ENCODE results near the gene ADCY10. TPM values are rescaled to one million over a fixed set of nuclear protein-coding genes. Genes with fewer than 3 reads are reported as not detected.

ADCY10 gene
- total RNA-seq, 1 experiment from 2014 or later: 0.46 TPM

GRCh38 chr1:167803358-167804207 is 110.4 kb downstream of the ADCY10 start:
- Histone ChIP-seq H3K27me3 (ENCODE audit: insufficient read depth, low read depth) (no peaks in the 10 kb centered on the region), H3K36me3 (ENCODE audit: low read depth) (0 out of 2 replicates have a peak, but pooled peaks cover 4% of the 10 kb centered on the region), H4K20me1 (ENCODE audit: insufficient read depth) (no peaks in the 10 kb centered on the region), H3K4me3 (no peak overlapping the region), H3K9me2 (ENCODE audit: insufficient read depth) (no peaks in the 10 kb centered on the region), H2AFZ (no peak overlapping the region), H3F3A (ENCODE audit: insufficient read depth, low read depth) (peaks cover 5% of the 10 kb centered on the region; the same call in 1 of the 2 replicates), H3K4me2 (peak overlapping the region; percentile 51), H3K79me2 (ENCODE audit: low read depth) (no peaks in the 10 kb centered on the region), H3K27ac (no peak overlapping the region), H3K9me3 (ENCODE audit: insufficient read depth, low read depth) (peaks cover 5% of the 10 kb centered on the region; the same call in 1 of the 2 replicates), H3K4me1 (replicated peaks; ENCODE audit: insufficient read depth) (no peaks in the 10 kb centered on the region)
- ChIA-PET POLR2A (ENCODE audit: unreplicated experiment) (no interaction called here), CTCF (interaction anchor here (0.7 to 0.8 kb wide), 2 partner anchors 14 to 87 kb away, joined by 7 to 13 read pairs; no protein-coding TSS in a partner anchor)
- no TSS peak for BruUV-seq (replicated peaks)
- TF ChIP-seq CTCF (conservative IDR thresholded peaks at IDR 0.05) (peak; percentile 94), EZH2 (IDR thresholded peaks at IDR 0.05; ENCODE audit: low read depth) (no peak)
- intact Hi-C loops (cut with micrococcal nuclease; ENCODE audit: unreplicated experiment): loop anchor here (1.0 to 5.0 kb wide), 3 partner anchors 17 to 201 kb away; no protein-coding TSS in a partner anchor
- peak; percentile 86 to 87 for DNase-seq

GRCh38 chr1:167802235-167802634 is 111.7 kb downstream of the ADCY10 start:
- H3K9me3 ChIP-seq (ENCODE audit: insufficient read depth, low read depth): peaks cover 5% of the 10 kb centered on the region; the same call in 1 of the 2 replicates
- peaks cover 12% of the 10 kb centered on the region for H3K4me1 ChIP-seq (replicated peaks; ENCODE audit: insufficient read depth)
- TF ChIP-seq CTCF (conservative IDR thresholded peaks at IDR 0.05): no peak
- TF ChIP-seq EZH2 (IDR thresholded peaks at IDR 0.05; ENCODE audit: low read depth): no peak
- H3K27me3 ChIP-seq (ENCODE audit: insufficient read depth, low read depth): no peaks in the 10 kb centered on the region
- H3K79me2 ChIP-seq (ENCODE audit: low read depth): no peaks in the 10 kb centered on the region
- H4K20me1 ChIP-seq (ENCODE audit: insufficient read depth): no peaks in the 10 kb centered on the region
- H3K27ac ChIP-seq: no peak overlapping the region
- H2AFZ ChIP-seq: no peak overlapping the region
- no peak overlapping the region for H3K4me2 ChIP-seq
- CTCF ChIA-PET: interaction anchor here (0.5 kb wide), 1 partner anchor 296 kb away, joined by 3 read pairs; no protein-coding TSS in a partner anchor
- BruUV-seq (replicated peaks): no TSS peak
- POLR2A ChIA-PET (ENCODE audit: unreplicated experiment): no interaction called here
- H3F3A ChIP-seq (ENCODE audit: insufficient read depth, low read depth): peaks cover 19% of the 10 kb centered on the region
- intact Hi-C loops (cut with micrococcal nuclease; ENCODE audit: unreplicated experiment): loop anchor here (2.0 to 5.0 kb wide), 2 partner anchors 19 to 200 kb away; no protein-coding TSS in a partner anchor
- no peak overlapping the region for H3K4me3 ChIP-seq
- DNase-seq: no peak
- 0 out of 2 replicates have a peak, but pooled peaks cover 4% of the 10 kb centered on the region for H3K36me3 ChIP-seq (ENCODE audit: low read depth)
- H3K9me2 ChIP-seq (ENCODE audit: insufficient read depth): no peaks in the 10 kb centered on the region

GRCh38 chr1:167800251-167800650 is 113.7 kb downstream of the ADCY10 start:
- CTCF ChIA-PET: no interaction called here
- H4K20me1 ChIP-seq (ENCODE audit: insufficient read depth): no peaks in the 10 kb centered on the region
- H3K9me3 ChIP-seq (ENCODE audit: insufficient read depth, low read depth): peaks cover 5% of the 10 kb centered on the region; the same call in 1 of the 2 replicates
- TF ChIP-seq EZH2 (IDR thresholded peaks at IDR 0.05; ENCODE audit: low read depth): no peak
- TF ChIP-seq CTCF (conservative IDR thresholded peaks at IDR 0.05): no peak
- intact Hi-C loops (cut with micrococcal nuclease; ENCODE audit: unreplicated experiment): loop anchor here (5.0 kb wide), 1 partner anchor 198 kb away; no protein-coding TSS in a partner anchor
- no peaks in the 10 kb centered on the region for H3K9me2 ChIP-seq (ENCODE audit: insufficient read depth)
- DNase-seq: no peak
- no peak overlapping the region for H2AFZ ChIP-seq
- POLR2A ChIA-PET (ENCODE audit: unreplicated experiment): no interaction called here
- no peak overlapping the region for H3K4me2 ChIP-seq
- no peak overlapping the region for H3K4me3 ChIP-seq
- peaks cover 31% of the 10 kb centered on the region for H3K4me1 ChIP-seq (replicated peaks; ENCODE audit: insufficient read depth)
- H3F3A ChIP-seq (ENCODE audit: insufficient read depth, low read depth): peaks cover 38% of the 10 kb centered on the region
- H3K27me3 ChIP-seq (ENCODE audit: insufficient read depth, low read depth): no peaks in the 10 kb centered on the region
- no peaks in the 10 kb centered on the region for H3K79me2 ChIP-seq (ENCODE audit: low read depth)
- 0 out of 2 replicates have a peak, but pooled peaks cover 4% of the 10 kb centered on the region for H3K36me3 ChIP-seq (ENCODE audit: low read depth)
- H3K27ac ChIP-seq: no peak overlapping the region
- no TSS peak for BruUV-seq (replicated peaks)
